Activated T-helper 1 cell treated with anti-CD3 and anti-CD28 coated beads, Interleukin-2, amount 50 U/mL, for 16 hours (primary cell): ENCODE data around the gene KLRG1.

Source experiments
- DNase-seq, 2 donors: peaks; one replicate each; pipeline ENCODE4 v3.0.0-alpha.2; 2020; ENCODE audit warnings: low read depth in 1 of 2, low spot score in 1 of 2

KLRG1 gene

DNA sequence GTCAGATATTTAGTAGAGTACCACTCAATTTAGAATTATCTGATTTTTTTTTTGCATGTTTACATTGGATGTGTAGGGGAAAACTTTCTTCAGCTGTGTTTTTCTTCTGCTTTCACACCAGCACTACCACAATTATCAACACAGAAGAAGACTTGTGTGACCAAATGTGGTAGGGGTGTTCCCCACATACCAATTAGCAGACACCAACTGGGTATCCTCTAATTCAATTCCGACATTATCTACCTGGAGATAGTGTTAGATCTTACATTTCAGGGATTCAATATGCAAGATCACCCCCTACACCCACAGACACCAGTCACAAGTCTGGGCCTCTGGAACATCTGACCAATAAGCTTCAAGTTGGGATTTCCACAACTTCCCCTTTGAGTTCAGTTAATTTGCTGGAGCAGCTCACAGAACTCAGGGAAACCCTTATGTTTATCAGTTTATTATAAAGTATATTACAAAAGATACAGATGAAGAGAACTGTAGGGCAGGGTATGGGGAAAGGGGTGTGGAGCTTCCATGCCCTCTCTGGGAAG, 4.1 kb upstream of the KLRG1 start:
- DNase-seq = no peak

DNA sequence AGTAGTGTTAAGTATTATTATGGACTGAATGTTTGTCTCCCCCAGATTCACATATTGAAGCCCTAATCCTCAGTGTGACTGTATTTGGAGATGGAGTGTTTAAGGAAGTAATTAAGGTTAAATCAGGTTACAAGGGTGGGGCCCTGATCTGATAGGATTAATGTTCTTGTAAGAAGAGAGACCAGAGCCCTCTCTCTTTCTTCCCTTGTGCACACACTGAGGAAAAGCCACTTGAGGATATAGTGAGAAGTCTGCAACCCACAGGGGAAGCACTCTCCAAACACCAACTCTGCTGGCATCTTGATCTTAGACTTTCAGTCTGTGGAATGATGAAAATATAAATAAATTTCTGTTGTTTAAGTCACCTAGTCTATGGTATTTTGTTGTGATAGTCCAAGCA, 2.2 kb upstream of the KLRG1 start:
- no peak for DNase-seq

GRCh38 chr12:8987685-8988084, 1.7 kb upstream of the KLRG1 start:
- no peak for DNase-seq

DNA sequence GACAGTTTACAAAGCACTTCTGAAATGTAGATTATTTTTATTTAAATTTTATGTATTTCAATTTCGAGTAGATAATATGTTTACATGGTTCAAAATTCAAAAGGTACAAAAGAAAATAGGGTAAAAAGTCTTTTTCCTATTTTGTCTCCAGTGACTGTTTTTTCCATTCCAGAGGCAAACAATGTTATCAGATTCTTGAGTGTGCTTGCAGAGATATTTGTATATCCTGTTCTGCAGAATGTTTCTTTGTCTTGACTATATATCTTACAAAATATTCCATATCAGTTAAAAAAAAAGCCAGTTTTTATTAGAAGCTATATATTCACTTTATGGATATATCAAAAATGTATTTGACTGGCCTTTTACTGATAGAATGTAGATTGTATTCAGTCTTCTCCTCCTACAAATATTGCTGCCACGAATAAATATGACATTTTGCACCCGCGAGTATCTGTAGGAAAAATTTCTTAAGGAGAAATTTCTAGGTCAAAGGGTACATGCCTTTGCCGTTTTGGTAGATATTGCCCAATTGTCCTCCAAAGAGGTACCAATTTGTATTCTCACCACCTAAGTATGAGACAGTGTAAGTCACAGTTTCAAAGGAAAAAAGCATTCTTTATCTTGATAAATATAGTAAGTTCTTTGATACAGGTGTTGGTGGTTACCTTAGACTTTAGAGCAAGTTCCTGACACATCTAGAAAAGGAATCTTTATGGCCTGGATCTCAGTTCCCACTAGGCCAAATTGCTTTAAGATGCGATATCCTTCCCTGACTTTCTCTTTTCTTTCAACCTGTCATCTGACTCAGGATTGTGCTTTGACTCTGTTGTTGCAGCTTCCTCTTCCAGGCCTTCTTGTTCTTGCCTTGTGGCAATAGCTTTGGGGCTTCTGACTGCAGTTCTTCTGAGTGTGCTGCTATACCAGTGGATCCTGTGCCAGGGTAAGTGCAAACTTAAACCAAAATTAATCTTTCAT, 2.3 kb downstream of the KLRG1 start:
- DNase-seq = no peak

DNA sequence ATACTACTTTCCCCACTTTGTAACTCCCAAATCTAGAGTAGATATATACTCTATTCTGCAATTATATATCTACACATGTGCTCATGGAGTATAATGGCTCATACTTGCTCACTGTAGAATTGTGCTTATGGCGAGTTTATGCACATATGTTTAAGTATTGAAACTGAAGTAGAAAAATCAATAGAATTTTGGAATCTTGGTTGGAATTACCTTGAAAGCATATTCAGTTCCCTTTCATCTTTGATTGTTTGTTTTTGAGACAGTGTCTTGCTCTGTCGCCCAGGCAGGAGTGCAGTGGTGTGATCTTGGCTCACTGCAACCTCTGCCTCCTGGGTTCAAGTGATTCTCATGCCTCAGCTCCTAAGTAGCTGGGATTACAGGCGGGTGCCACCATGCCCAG, 4.5 kb downstream of the KLRG1 start:
- DNase-seq = no peak

DNA sequence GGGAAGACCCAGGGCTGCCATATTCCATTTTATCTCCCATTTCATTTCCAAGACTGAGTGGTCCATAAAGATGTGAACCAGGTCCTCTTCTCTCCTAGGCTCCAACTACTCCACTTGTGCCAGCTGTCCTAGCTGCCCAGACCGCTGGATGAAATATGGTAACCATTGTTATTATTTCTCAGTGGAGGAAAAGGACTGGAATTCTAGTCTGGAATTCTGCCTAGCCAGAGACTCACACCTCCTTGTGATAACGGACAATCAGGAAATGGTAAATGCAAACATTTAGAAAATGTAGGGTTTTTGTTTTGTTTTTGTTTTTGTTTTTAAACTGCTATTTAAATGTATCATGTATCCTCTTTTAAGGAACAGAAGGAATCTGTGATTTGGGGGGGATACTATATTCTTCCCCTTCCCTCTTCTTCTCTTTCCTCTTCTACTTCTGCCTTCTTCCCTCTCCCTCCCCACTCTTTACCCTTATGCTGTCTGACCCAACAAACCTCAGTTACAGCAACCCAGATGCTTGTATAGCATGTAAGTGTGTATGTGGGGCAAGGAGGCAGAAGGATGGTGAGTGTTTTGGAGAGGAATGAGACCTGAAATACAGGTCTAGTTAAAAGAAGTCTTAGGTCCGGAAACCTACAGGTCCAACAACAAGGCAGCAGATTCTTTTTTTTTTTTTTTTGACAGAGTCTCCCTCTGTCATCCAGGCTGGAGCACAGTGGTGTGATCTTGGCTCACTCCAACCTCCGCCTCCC, 5.9 kb downstream of the KLRG1 start:
- no peak for DNase-seq

DNA sequence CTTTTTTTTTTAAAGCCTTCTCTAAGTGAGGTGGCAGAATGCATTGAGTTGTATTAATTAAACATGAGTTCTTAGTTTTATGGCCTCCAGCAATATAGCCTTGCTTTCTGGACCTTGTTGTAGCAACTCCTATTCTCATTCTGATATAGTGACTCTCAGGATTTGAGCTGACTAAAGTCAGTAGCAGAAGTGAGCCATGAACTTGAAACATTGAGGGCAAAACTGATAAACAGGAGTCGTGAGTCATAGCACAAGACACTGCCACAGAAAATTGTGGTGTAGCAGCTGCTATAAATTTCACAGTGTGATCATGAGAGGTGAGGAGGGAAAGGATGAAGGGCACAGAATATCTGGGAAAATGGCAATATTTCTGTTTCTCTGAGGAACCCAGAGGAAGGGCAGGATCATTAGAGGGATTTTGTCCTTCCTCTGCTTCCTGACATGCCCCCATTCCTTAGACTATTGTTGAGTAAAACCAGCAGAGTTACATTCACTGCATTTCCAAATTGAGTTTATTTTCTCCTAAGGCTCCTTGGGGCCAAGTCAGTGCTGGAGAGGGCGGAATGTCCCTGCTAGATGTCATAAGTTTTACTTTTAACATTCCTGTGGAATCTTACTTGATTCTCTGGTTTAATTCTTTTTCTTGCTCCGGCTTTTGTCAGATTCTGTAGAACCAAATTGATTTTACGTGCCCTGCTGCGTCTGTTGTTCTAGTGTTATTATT, 7.5 kb downstream of the KLRG1 start:
- DNase-seq = no peak

DNA sequence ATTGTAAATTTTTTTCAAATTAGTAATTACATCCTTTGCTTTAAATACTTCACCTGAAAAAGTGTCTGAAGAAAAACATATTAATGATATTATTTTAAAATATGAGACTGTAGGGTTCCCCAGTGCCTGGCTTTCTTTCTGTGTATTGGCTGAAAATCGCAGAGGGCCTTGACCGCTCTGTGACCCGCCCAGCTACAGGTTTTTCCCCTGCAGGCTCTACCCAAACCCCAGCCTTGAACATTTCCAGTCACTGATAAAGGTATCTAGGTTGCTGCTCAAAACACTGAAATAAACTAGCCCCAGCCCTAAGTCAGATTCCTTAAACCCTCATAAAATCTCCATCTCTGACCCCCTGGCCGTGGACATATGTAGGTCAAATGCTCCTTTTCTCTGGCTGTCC, 11.9 kb downstream of the KLRG1 start:
- DNase-seq = no peak

- DNase-seq = no peak
These were observed 13.0 kb downstream of the KLRG1 start for GRCh38 chr12:9002335-9002734.

GRCh38 chr12:9022592-9022991, 33.2 kb downstream of the KLRG1 start:
- no peak for DNase-seq

DNA sequence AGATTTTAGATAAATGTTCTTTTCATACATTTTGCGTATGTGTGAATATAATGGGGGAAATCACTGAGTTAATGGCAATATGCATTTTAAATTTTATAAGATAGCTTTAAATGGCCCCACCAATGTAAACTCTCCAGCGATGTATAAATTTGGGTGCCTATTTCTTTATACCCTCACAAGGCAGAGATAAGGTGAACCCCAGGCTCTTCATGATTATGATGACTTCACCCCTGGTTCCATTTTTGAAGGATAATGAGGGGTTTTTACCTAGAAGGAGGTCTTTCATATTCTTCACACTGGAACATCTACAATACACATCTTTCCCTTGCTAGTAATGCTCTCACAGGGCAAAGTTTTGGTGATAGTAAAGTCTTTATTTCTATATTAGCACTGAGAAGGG, 35.2 kb downstream of the KLRG1 start:
- no peak for DNase-seq

DNA sequence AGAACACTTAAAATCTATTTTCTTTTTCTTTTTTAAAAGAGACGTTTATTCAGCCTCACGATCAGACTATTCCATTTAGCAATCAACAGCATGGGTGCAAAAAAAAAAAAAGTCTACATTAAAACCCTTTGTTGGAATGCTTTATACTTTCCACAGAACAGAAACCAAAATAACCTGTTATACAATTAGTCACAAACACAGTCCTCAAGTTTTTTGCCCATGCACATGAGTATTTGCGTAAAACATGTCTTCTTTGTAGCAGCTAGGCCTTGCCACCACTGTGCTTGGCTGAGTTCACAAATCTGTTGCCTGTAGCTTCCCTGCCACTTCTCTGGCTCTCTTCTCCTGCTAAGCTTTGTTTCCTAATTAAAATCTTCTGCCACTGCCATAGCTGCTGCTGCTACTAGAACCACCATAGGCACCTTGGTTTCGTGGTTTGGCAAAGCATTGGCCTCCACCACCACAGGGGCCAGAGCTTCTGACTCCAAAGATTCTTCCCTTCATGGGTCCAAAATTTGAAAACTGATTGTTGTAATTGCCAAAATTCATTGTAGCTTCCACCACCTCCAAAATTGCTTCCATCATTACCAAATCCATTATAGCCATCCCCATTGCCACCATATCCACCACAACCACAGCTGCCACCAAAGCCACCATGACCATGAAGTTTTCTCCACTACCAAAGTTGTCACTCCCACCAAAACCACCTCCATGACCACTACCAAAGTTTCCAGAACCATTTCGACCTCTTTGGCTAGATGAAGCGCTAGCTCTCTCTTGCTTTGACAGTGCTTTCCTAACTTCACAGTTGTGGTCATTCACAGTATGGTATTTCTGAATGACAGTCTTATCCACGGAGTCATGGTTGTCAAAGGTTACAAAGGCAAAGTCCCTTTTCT, 38.1 kb downstream of the KLRG1 start:
- no peak for DNase-seq

DNA sequence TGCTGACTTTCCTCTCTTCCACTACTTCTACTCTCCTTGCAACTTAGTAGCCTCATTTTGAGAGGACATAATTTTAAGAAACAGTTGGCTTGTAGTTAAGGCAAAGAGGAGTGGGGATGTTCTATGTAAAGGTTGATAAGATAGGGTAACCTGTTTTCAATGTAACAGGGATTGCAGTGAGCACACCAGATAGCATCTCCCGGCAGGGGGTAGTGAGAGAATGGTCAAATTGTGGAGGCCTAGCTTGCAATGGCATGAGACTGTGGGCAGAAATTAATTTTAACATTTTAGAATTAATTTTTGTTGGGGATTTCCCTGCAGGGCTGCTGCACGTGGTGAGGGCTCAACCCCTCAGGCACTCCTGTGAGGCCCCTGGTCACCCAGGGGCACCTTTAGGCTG, 41.4 kb downstream of the KLRG1 start:
- no peak for DNase-seq

DNA sequence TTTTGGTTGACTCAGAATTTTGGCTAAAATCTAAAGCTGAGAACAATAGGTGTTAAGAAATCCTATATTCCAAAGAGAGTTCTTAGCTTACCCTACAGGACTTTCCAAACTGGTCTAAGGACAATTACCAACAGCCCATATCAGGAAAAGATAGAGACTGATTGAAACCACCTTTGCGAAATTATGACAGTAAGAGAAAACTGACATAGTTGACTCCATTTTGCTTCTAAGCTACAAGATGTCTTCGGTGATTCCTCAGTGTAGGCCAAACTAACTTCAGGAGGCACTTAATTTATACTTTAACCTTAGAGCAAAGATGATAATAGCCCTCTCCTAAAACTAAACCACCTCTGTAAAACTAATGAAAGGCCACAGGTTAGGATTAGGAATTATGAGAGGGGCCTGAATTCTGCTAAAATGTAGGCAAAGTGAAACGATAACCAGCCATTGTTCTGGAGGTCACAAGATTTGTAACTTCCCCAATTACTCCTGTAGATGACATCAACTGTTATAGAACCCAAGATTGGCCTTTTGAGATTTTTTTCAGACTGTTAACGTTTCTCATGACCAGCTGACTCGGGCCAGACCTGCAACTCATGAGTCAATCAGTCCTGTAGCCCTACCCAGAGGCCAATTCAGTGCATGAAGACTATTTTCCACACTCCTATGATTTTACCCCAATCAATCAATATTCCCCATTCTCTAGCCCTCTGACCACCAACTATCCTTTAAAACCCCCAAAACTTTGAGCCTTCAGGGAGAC, 43.0 kb downstream of the KLRG1 start:
- DNase-seq = no peak

GRCh38 chr12:9033265-9033887, 44.0 kb downstream of the KLRG1 start:
- no peak for DNase-seq

- DNase-seq = no peak
These were observed 44.7 kb downstream of the KLRG1 start for GRCh38 chr12:9034095-9034494.

- no peak for DNase-seq
These were observed 46.9 kb downstream of the KLRG1 start for GRCh38 chr12:9036227-9036626.

GRCh38 chr12:9037431-9037830, 48.1 kb downstream of the KLRG1 start:
- DNase-seq = no peak

DNA sequence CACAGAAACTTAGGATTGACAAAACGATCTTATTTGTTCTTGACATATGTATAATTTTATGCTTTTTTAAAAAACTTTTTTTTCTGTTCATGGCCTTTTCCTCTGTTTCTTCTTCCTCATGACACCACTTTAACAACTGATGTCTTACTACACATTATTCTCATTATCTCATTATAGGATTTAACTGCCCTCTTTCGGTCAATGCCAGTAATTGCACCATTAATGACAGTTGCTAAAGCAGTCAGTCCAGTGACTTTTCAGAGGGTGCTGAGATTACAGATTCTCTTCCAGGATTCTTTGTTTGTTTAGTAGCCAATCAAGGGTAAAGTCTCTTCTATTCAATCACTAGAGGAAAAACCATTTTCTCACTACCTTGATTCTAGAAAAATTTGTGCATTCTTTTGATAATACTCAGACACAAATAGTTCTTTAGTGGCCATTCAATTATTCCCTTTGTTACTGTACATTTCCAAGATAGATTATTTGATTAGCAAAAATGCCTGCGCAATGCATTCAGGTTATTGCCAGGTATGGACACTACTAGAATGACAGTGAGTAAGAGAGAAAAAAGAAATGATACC, 50.1 kb downstream of the KLRG1 start:
- DNase-seq = no peak
